OCI-LY7 (cell line): ENCODE measurements around the gene TRMT44. TPM values are rescaled to one million over a fixed set of nuclear protein-coding genes. Genes with fewer than 3 reads are reported as not detected.

Source experiments
- BruUV-seq: library from RNA; stranded (reverse); fragments of 400-500 nt; replicated peaks from 2 replicates; lab custom pipeline; 2021; lab: Mats Ljungman, UMichigan
- CTCF ChIA-PET: fragments of 300-600 bp; sonication (Branson Sonifier 250); formaldehyde crosslinking; loops from one replicate; lab custom pipeline; 2022; ENCODE audit warnings: antibody characterized with exemption; ENCODE audit not compliant: unreplicated experiment; lab: Charles Lee
- POLR2A ChIA-PET: fragments of 300-600 bp; sonication (Branson Sonifier 250); formaldehyde crosslinking; loops from one replicate; lab custom pipeline; 2022; ENCODE audit warnings: antibody characterized with exemption; lab: Charles Lee
- DNase-seq: peaks from one replicate; pipeline ENCODE4 v3.0.0-alpha.2; 2015; ENCODE audit warnings: low spot score
- H2AFZ ChIP-seq: fragments of 200-600 bp; sonication (generic), shearing (Covaris generic); 2 replicates; pipeline ENCODE4 v1.6.1; 2014; ENCODE audit warnings: mild to moderate bottlenecking, antibody characterized with exemption, low read length, moderate library complexity
- H3K27ac ChIP-seq: fragments of 200-600 bp; sonication (generic); 2 replicates; pipeline ENCODE4 v1.5.1; 2014; ENCODE audit warnings: mixed run types, low read depth, mild to moderate bottlenecking, moderate library complexity, low read length, inconsistent platforms; ENCODE audit not compliant: poor library complexity, severe bottlenecking
- H3K36me3 ChIP-seq: fragments of 200-600 bp; sonication (generic); 2 replicates; pipeline ENCODE4 v1.6.1; 2014; ENCODE audit warnings: mild to moderate bottlenecking, antibody characterized with exemption, low read length, moderate library complexity, mixed read lengths; ENCODE audit not compliant: insufficient read depth
- H3K4me1 ChIP-seq: fragments of 200-600 bp; sonication (generic); 2 replicates; pipeline ENCODE4 v1.5.1; 2014; ENCODE audit warnings: mild to moderate bottlenecking, low read length; ENCODE audit not compliant: insufficient read depth, poor library complexity, severe bottlenecking
- H3K4me2 ChIP-seq: fragments of 200-600 bp; sonication (generic); 2 replicates; pipeline ENCODE4 v1.6.1; 2014; ENCODE audit warnings: mild to moderate bottlenecking, low read length
- H3K4me3 ChIP-seq: fragments of 200-600 bp; sonication (generic); 2 replicates; pipeline ENCODE4 v1.5.1; 2014; ENCODE audit warnings: mild to moderate bottlenecking, low read depth, low read length; ENCODE audit not compliant: poor library complexity, severe bottlenecking
- H3K79me2 ChIP-seq: fragments of 200-600 bp; sonication (generic); 2 replicates; pipeline ENCODE4 v1.6.1; 2016; ENCODE audit warnings: low read depth, mild to moderate bottlenecking, low read length, moderate library complexity, mixed read lengths; ENCODE audit not compliant: insufficient read depth
- H3K9me2 ChIP-seq: fragments of 200-600 bp; sonication (generic); 2 replicates; pipeline ENCODE4 v1.6.1; 2016; ENCODE audit warnings: mild to moderate bottlenecking, low read length, mixed read lengths; ENCODE audit not compliant: insufficient read depth
- H3K9me3 ChIP-seq: fragments of 200-600 bp; sonication (generic); 2 replicates; pipeline ENCODE4 v1.6.1; 2014; ENCODE audit warnings: mild to moderate bottlenecking, mixed run types, low read length, mixed read lengths
- H4K20me1 ChIP-seq: fragments of 200-600 bp; sonication (generic); 2 replicates; pipeline ENCODE4 v1.6.1; 2014; ENCODE audit warnings: mild to moderate bottlenecking, antibody characterized with exemption, low read length, moderate library complexity, mixed read lengths; ENCODE audit not compliant: insufficient read depth
- EZH2phosphoT487 ChIP-seq: fragments of 200-600 bp; sonication (generic); IDR thresholded peaks from 2 replicates; pipeline ENCODE4 v1.6.1; 2018; ENCODE audit warnings: low read depth, borderline replicate concordance, mild to moderate bottlenecking, mixed run types, antibody characterized with exemption, low read length, moderate library complexity, mixed read lengths
- intact Hi-C: fragments of 100-400 bp; cut with micrococcal nuclease; formaldehyde crosslinking; loops from one replicate; pipeline ENCODE4 v1.10.0; 2022; ENCODE audit not compliant: unreplicated experiment
- total RNA-seq, 2 experiments: library from RNA; depleted of rRNA in 1 of 2; stranded (reverse); fragments of >200 nt in 1 of 2; shearing (Covaris generic) in 1 of 2; gene quantifications; 2 replicates each; pipeline ENCODE4 v1.2.3, GENCODE V29; 2014 to 2022
- TF ChIP-seq, protein P1 (sequence below): fragments of 200-600 bp; sonication (generic); conservative IDR thresholded peaks from 2 replicates; pipeline ENCODE4 v1.5.1; 2014; ENCODE audit warnings: mild to moderate bottlenecking, antibody characterized with exemption, low read length, moderate library complexity, mixed read lengths

TRMT44 gene
- total RNA-seq, 2 experiments from 2014 or later = 23.0 to 28.3 TPM

GRCh38 chr4:8506006-8506372, 65.4 kb downstream of the TRMT44 start:
- POLR2A ChIA-PET = no interaction called here
- Histone ChIP-seq H3K79me2 (no peaks in the 10 kb centered on the region), H3K27ac (no peak overlapping the region), H3K36me3 (no peaks in the 10 kb centered on the region), H3K4me2 (no peak overlapping the region), H3K4me1 (no peaks in the 10 kb centered on the region), H3K9me3 (no peaks in the 10 kb centered on the region), H3K9me2 (no peaks in the 10 kb centered on the region), H4K20me1 (no peaks in the 10 kb centered on the region), H2AFZ (no peak overlapping the region), H3K4me3 (no peak overlapping the region)
- TF ChIP-seq EZH2phosphoT487 = no peak
- no TSS peak for BruUV-seq
- no peak for DNase-seq
- intact Hi-C loops = no loop called here
- CTCF ChIA-PET = no interaction called here

- BruUV-seq = no TSS peak
- H4K20me1 ChIP-seq = no peaks in the 10 kb centered on the region
- H3K4me1 ChIP-seq = no peaks in the 10 kb centered on the region
- H3K27ac ChIP-seq = no peak overlapping the region
- DNase-seq = no peak
- H3K36me3 ChIP-seq = no peaks in the 10 kb centered on the region
- H3K79me2 ChIP-seq = no peaks in the 10 kb centered on the region
- no peaks in the 10 kb centered on the region for H3K9me2 ChIP-seq
- intact Hi-C loops = no loop called here
- CTCF ChIA-PET = no interaction called here
- no peak for TF ChIP-seq EZH2phosphoT487
- TF ChIP-seq, protein P1, sequence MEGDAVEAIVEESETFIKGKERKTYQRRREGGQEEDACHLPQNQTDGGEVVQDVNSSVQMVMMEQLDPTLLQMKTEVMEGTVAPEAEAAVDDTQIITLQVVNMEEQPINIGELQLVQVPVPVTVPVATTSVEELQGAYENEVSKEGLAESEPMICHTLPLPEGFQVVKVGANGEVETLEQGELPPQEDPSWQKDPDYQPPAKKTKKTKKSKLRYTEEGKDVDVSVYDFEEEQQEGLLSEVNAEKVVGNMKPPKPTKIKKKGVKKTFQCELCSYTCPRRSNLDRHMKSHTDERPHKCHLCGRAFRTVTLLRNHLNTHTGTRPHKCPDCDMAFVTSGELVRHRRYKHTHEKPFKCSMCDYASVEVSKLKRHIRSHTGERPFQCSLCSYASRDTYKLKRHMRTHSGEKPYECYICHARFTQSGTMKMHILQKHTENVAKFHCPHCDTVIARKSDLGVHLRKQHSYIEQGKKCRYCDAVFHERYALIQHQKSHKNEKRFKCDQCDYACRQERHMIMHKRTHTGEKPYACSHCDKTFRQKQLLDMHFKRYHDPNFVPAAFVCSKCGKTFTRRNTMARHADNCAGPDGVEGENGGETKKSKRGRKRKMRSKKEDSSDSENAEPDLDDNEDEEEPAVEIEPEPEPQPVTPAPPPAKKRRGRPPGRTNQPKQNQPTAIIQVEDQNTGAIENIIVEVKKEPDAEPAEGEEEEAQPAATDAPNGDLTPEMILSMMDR = no peak
- no peak overlapping the region for H3K4me3 ChIP-seq
- no peak overlapping the region for H2AFZ ChIP-seq
- no peak overlapping the region for H3K4me2 ChIP-seq
- no peaks in the 10 kb centered on the region for H3K9me3 ChIP-seq
- POLR2A ChIA-PET = no interaction called here
Observed at GRCh38 chr4:8506373-8507195, 66.0 kb downstream of the TRMT44 start.

DNA sequence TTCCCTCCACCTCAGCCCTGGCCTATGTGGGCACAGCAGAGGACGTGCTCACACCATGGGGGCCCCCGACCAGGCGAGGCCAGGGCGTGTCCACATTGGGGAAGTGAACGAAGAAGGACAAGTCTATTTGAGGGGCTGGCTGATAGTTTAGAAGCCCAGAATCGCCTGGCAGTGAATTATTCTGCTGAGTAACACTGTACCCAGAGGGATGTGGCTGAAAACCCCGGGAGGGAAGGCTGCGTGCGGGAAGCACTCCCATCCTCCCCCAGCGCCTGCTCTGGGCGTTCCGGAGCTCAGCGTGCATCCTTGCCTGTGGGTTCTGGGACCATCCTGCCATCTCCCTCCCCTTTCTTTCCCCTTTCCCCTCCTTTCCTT, 66.6 kb downstream of the TRMT44 start:
- no peak for TF ChIP-seq EZH2phosphoT487
- TF ChIP-seq, protein P1 = no peak
- no peak for DNase-seq
- Histone ChIP-seq H3K79me2 (no peaks in the 10 kb centered on the region), H3K4me3 (no peak overlapping the region), H3K9me2 (no peaks in the 10 kb centered on the region), H3K9me3 (no peaks in the 10 kb centered on the region), H3K27ac (no peak overlapping the region), H4K20me1 (no peaks in the 10 kb centered on the region), H3K4me1 (no peaks in the 10 kb centered on the region), H3K4me2 (no peak overlapping the region), H3K36me3 (no peaks in the 10 kb centered on the region), H2AFZ (no peak overlapping the region)
- BruUV-seq = no TSS peak
- POLR2A ChIA-PET = no interaction called here
- CTCF ChIA-PET = no interaction called here
- intact Hi-C loops = no loop called here
